Measurements from ENCODE around the gene KIAA1191.

KIAA1191 gene

DNA sequence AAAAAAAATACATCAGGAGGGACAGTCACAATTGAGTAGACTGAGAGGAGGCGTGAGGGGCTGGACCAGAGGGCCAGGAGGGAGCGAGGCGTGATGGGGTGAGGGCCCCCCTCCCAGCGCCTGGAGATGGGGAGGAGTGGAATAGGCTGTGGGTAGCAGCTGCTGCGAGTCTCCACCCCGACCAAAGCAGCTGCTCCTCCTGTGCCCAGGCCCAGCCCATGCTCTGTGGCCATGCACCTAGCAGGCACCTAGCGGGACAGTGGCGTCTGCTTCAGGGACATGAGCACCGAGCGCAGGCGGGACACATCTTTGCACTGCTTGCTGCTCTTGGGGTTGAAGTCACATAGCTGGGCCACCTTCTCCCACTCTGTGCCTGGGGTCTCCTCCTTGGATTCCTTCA, 31.0 kb upstream of the KIAA1191 start:
- H3K4me3 ChIP-seq (ENCODE audit: low read length in 2 of 2) = no peak overlapping the region

DNA sequence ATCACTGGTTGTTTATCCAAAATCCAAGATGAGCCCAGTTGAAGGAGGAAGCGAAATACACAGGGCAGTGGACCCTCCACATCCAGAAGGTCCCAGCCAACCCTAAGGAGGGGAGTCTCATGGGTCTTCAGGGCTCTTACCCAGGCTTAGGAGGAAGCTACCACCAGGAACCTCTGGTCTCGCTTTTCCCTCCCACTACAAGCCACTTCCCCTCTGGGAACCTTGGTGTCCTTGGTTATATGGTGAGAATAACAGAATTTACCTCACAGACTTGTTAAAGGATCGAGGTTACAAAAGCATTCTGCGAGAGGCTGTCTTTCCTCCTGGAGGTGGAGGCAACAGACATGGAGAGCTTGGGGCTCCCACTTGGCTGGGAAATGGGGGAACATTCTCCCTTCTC, 30.4 kb upstream of the KIAA1191 start:
- Histone ChIP-seq H2AK5ac (ENCODE audit: low read depth, low read length) (no peak overlapping the region), H4K91ac (ENCODE audit: low read depth, low read length, poor library complexity) (no peak overlapping the region), H2BK12ac (ENCODE audit: low read length) (no peak overlapping the region), H2BK120ac (ENCODE audit: low read depth, low read length) (no peak overlapping the region), H2BK5ac (ENCODE audit: low read length) (no peak overlapping the region), H3K27ac (replicated peaks; ENCODE audit: low read length) (no peak overlapping the region), H3K18ac (ENCODE audit: low read length) (no peak overlapping the region), H4K8ac (ENCODE audit: low read depth, low read length) (no peak overlapping the region), H3K4me2 (ENCODE audit: insufficient read depth, low read length, poor library complexity, severe bottlenecking) (no peak overlapping the region), H3K9me3 (replicated peaks in 1 of 2; ENCODE audit: control insufficient read depth in 2 of 2, insufficient read depth in 1 of 2, low read depth in 1 of 2, low read length in 2 of 2) (no peaks in the 10 kb centered on the region), H3K4ac (ENCODE audit: low read length) (no peak overlapping the region), H3K14ac (ENCODE audit: low read length) (no peak overlapping the region), H3K27me3 (ENCODE audit: control insufficient read depth in 3 of 3, insufficient read depth in 3 of 3, low read depth in 1 of 3, low read length in 3 of 3) (no peaks in the 10 kb centered on the region), H3K4me1 (ENCODE audit: control insufficient read depth in 2 of 2, insufficient read depth in 1 of 2, low read depth in 1 of 2, low read length in 2 of 2) (peaks cover 1 to 9% of the 10 kb centered on the region in 2 donors), H2BK15ac (ENCODE audit: low read length) (no peak overlapping the region), H3K79me1 (ENCODE audit: low read depth, low read length) (peaks cover 7% of the 10 kb centered on the region), H2AFZ (ENCODE audit: low read length) (no peak overlapping the region), H3K36me3 (replicated peaks in 1 of 2; ENCODE audit: control insufficient read depth in 2 of 2, insufficient read depth in 2 of 2, low read length in 2 of 2) (peaks cover 11 to 32% of the 10 kb centered on the region in 2 donors), H3K4me3 (ENCODE audit: low read length in 2 of 2) (no peak overlapping the region), H3K9ac (ENCODE audit: low read depth, low read length, poor library complexity) (no peak overlapping the region), H3K23ac (ENCODE audit: low read depth, low read length, poor library complexity) (no peak overlapping the region)
- no CpG with 5 or more reads among the region's 4 CpGs for WGBS, 2 donors (ENCODE audit: extremely low coverage in 2 of 2, insufficient read length in 2 of 2, insufficient replicate concordance in 1 of 2)
- DNase-seq (ENCODE audit: low spot score) = no peak

More for the DNA sequence above, 31.0 kb upstream of the KIAA1191 start:
- Histone ChIP-seq H3K27me3 (ENCODE audit: control insufficient read depth in 3 of 3, insufficient read depth in 3 of 3, low read depth in 1 of 3, low read length in 3 of 3) (no peaks in the 10 kb centered on the region), H3K9me3 (replicated peaks in 1 of 2; ENCODE audit: control insufficient read depth in 2 of 2, insufficient read depth in 1 of 2, low read depth in 1 of 2, low read length in 2 of 2) (no peaks in the 10 kb centered on the region), H2AFZ (ENCODE audit: low read length) (no peak overlapping the region), H2BK120ac (ENCODE audit: low read depth, low read length) (no peak overlapping the region), H2AK5ac (ENCODE audit: low read depth, low read length) (no peak overlapping the region), H4K91ac (ENCODE audit: low read depth, low read length, poor library complexity) (no peak overlapping the region), H3K4ac (ENCODE audit: low read length) (no peak overlapping the region), H4K8ac (ENCODE audit: low read depth, low read length) (no peak overlapping the region), H2BK15ac (ENCODE audit: low read length) (no peak overlapping the region), H3K79me1 (ENCODE audit: low read depth, low read length) (peaks cover 5% of the 10 kb centered on the region), H3K36me3 (replicated peaks in 1 of 2; ENCODE audit: control insufficient read depth in 2 of 2, insufficient read depth in 2 of 2, low read length in 2 of 2) (peaks cover 11 to 32% of the 10 kb centered on the region in 2 donors), H3K4me1 (ENCODE audit: control insufficient read depth in 2 of 2, insufficient read depth in 1 of 2, low read depth in 1 of 2, low read length in 2 of 2) (peaks cover 1 to 4% of the 10 kb centered on the region in 2 donors), H3K14ac (ENCODE audit: low read length) (no peak overlapping the region), H3K4me2 (ENCODE audit: insufficient read depth, low read length, poor library complexity, severe bottlenecking) (no peak overlapping the region), H3K23ac (ENCODE audit: low read depth, low read length, poor library complexity) (peak overlapping the region; percentile 48), H3K27ac (replicated peaks; ENCODE audit: low read length) (no peak overlapping the region), H3K18ac (ENCODE audit: low read length) (no peak overlapping the region), H2BK12ac (ENCODE audit: low read length) (no peak overlapping the region), H3K9ac (ENCODE audit: low read depth, low read length, poor library complexity) (no peak overlapping the region), H2BK5ac (ENCODE audit: low read length) (no peak overlapping the region)
- no CpG with 5 or more reads among the region's 11 CpGs for WGBS, 2 donors (ENCODE audit: extremely low coverage in 2 of 2, insufficient read length in 2 of 2, insufficient replicate concordance in 1 of 2)
- no peak for DNase-seq (ENCODE audit: low spot score)

DNA sequence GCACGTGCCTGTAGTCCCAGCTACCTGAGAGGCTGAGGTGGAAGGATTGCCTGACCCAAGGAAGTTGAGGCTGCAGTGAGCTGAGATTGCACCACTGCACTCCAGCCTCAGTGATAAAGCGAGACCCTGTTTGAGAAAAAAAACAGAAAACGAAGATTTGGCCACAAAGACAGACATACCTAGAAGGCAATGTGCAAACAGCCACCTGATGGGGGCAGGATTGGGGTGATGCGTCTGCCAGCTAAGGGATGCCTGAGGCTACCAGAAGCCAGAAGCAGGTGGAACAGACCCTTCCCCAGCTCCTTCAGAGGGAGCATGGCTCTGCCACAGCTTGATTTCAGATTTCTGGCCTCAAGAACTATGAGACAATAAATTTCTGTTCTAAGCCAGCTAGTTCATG, 29.9 kb upstream of the KIAA1191 start:
- H3K4me2 ChIP-seq (ENCODE audit: insufficient read depth, low read length, poor library complexity, severe bottlenecking) = no peak overlapping the region
- H2BK5ac ChIP-seq (ENCODE audit: low read length) = no peak overlapping the region
- no peaks in the 10 kb centered on the region for H3K9me3 ChIP-seq (replicated peaks in 1 of 2; ENCODE audit: control insufficient read depth in 2 of 2, insufficient read depth in 1 of 2, low read depth in 1 of 2, low read length in 2 of 2)
- H3K4ac ChIP-seq (ENCODE audit: low read length) = no peak overlapping the region
- no peak overlapping the region for H3K9ac ChIP-seq (ENCODE audit: low read depth, low read length, poor library complexity)
- H3K36me3 ChIP-seq (replicated peaks in 1 of 2; ENCODE audit: control insufficient read depth in 2 of 2, insufficient read depth in 2 of 2, low read length in 2 of 2) = peaks cover 12 to 37% of the 10 kb centered on the region in 2 donors
- H3K14ac ChIP-seq (ENCODE audit: low read length) = no peak overlapping the region
- no peak overlapping the region for H2AK5ac ChIP-seq (ENCODE audit: low read depth, low read length)
- DNase-seq (ENCODE audit: low spot score) = no peak
- no peak overlapping the region for H3K23ac ChIP-seq (ENCODE audit: low read depth, low read length, poor library complexity)
- no peak overlapping the region for H2BK15ac ChIP-seq (ENCODE audit: low read length)
- H3K27me3 ChIP-seq (ENCODE audit: control insufficient read depth in 3 of 3, insufficient read depth in 3 of 3, low read depth in 1 of 3, low read length in 3 of 3) = no peaks in the 10 kb centered on the region
- no peak overlapping the region for H2AFZ ChIP-seq (ENCODE audit: low read length)
- WGBS, 2 donors (ENCODE audit: extremely low coverage in 2 of 2, insufficient read length in 2 of 2, insufficient replicate concordance in 1 of 2) = no CpG with 5 or more reads among the region's 4 CpGs
- no peak overlapping the region for H3K27ac ChIP-seq (replicated peaks; ENCODE audit: low read length)
- peaks cover 6% of the 10 kb centered on the region for H3K79me1 ChIP-seq (ENCODE audit: low read depth, low read length)
- H2BK120ac ChIP-seq (ENCODE audit: low read depth, low read length) = no peak overlapping the region
- H3K4me1 ChIP-seq (ENCODE audit: control insufficient read depth in 2 of 2, insufficient read depth in 1 of 2, low read depth in 1 of 2, low read length in 2 of 2) = peaks cover 1 to 10% of the 10 kb centered on the region in 2 donors
- no peak overlapping the region for H4K91ac ChIP-seq (ENCODE audit: low read depth, low read length, poor library complexity)
- H2BK12ac ChIP-seq (ENCODE audit: low read length) = no peak overlapping the region
- no peak overlapping the region for H4K8ac ChIP-seq (ENCODE audit: low read depth, low read length)
- H3K4me3 ChIP-seq (ENCODE audit: low read length in 2 of 2) = no peak overlapping the region
- H3K18ac ChIP-seq (ENCODE audit: low read length) = no peak overlapping the region

DNA sequence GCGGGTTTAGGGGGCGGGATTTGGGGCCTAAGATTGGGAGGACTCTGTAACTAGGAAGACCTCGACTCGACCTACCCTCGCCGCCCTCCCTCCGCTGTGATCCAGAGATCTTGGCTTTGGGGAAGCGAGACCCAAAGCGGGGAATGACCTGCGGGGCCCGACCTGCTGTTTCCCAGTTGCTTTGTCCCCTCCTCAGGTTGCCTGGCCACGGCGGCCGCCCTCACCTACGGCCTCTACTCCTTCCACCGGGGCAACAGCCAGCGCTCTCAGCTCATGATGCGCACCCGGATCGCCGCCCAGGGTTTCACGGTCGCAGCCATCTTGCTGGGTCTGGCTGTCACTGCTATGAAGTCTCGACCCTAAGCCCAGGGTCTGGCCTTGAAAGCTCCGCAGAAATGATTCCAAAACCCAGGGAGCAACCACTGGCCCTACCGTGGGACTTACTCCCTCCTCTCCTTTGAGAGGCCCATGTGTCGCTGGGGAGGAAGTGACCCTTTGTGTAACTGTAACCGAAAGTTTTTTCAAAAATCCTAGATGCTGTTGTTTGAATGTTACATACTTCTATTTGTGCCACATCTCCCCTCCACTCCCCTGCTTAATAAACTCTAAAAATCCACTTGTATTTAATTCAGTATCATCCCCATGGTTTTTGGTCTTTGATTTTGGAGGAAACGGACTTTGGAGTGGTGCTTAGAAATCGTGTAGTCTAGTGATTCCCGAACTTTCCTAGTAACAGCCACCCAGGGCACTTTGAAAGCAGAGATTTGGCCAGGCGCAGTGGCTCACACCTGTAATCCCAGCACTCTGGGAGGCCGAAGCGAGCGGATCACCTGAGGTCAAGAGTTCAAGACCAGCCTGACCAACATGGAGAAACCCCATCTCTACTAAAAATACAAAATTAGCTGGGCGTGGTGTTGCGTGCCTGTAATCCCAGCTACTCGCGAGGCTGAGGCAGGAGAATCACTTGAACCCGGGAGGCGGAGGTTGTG, 27.9 kb upstream of the KIAA1191 start:
- Histone ChIP-seq H2AFZ (ENCODE audit: low read length) (peak overlapping the region; percentile 92), H2AK5ac (ENCODE audit: low read depth, low read length) (no peak overlapping the region), H3K79me1 (ENCODE audit: low read depth, low read length) (peaks cover 3% of the 10 kb centered on the region), H3K4me1 (ENCODE audit: control insufficient read depth in 2 of 2, insufficient read depth in 1 of 2, low read depth in 1 of 2, low read length in 2 of 2) (peaks cover 1 to 10% of the 10 kb centered on the region in 2 donors), H3K4me3 (ENCODE audit: low read length in 2 of 2) (peak overlapping the region; percentile 84 to 89), H3K4me2 (ENCODE audit: insufficient read depth, low read length, poor library complexity, severe bottlenecking) (peak overlapping the region; percentile 72), H2BK5ac (ENCODE audit: low read length) (peak overlapping the region; percentile 83), H3K4ac (ENCODE audit: low read length) (no peak overlapping the region), H3K27me3 (ENCODE audit: control insufficient read depth in 3 of 3, insufficient read depth in 3 of 3, low read depth in 1 of 3, low read length in 3 of 3) (no peaks in the 10 kb centered on the region), H3K36me3 (replicated peaks in 1 of 2; ENCODE audit: control insufficient read depth in 2 of 2, insufficient read depth in 2 of 2, low read length in 2 of 2) (peaks cover 11 to 57% of the 10 kb centered on the region in 2 donors), H3K14ac (ENCODE audit: low read length) (no peak overlapping the region), H4K91ac (ENCODE audit: low read depth, low read length, poor library complexity) (no peak overlapping the region), H2BK12ac (ENCODE audit: low read length) (no peak overlapping the region), H3K9ac (ENCODE audit: low read depth, low read length, poor library complexity) (peak overlapping the region; percentile 97), H2BK15ac (ENCODE audit: low read length) (peak overlapping the region; percentile 30), H3K27ac (replicated peaks; ENCODE audit: low read length) (peak overlapping the region; percentile 84), H3K23ac (ENCODE audit: low read depth, low read length, poor library complexity) (peak overlapping the region; percentile 70), H2BK120ac (ENCODE audit: low read depth, low read length) (no peak overlapping the region), H3K18ac (ENCODE audit: low read length) (peak overlapping the region; percentile 61), H3K9me3 (replicated peaks in 1 of 2; ENCODE audit: control insufficient read depth in 2 of 2, insufficient read depth in 1 of 2, low read depth in 1 of 2, low read length in 2 of 2) (no peaks in the 10 kb centered on the region), H4K8ac (ENCODE audit: low read depth, low read length) (no peak overlapping the region)
- DNase-seq (ENCODE audit: low spot score) = no peak
- WGBS, 2 donors (ENCODE audit: extremely low coverage in 2 of 2, insufficient read length in 2 of 2, insufficient replicate concordance in 1 of 2) = no CpG with 5 or more reads among the region's 41 CpGs
